ENCODE measurements around the gene BMPER.

BMPER gene

DNA sequence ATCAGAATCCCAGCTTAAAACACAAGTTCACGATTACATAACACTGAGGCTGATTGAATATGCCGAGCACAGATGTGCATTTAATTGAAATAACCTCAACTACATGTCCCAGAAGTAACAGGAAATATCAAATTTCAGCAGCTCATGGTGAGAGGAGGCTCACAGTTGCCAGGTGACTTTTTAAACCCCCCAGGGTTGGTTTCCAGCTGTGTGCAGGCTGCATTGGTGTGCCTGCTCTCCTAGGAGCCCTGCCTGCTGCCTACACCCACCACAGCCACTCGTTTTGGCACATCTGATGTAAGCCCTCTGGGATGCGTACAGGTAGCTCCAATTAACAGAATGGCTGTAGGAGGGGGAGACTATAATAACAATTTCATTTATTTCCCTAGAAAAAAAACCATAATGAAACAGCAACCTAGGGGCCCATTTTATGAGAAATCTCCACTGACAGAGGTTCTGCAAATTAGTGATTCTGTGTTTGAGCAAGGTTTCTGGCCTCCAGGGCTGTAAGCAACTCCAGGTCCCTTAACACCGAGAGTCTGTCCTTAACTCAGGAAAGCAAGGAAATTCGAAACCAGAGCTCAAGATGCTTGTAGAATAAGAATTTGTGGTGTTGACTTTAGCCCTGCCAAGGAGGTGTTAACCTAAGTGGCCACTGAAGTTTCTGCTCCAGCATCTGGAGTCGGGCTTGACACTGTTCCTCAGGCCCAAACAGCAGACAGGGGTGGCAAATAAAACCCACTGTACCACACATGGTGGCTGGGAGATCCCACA lies 161.9 kb downstream of the BMPER start:
- no peak for DNase-seq

DNA sequence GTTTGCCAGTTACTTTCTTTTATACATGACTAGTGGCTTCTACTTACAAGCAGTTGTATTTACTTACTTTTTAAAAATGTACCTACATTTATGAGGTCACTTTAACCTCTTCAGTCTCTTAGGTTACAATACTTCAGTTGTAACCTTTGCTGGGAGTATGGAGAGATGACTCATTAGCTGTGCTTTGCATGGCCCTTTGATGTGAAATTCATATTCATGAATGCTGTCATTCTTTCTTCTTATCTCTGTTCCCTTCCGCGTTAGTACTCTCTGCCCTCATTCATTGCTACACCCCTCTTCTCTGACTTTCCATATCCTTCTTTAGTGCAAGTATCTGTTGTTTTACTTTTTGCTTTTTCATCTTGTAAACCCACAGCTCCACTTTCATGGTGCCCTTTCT lies 164.3 kb downstream of the BMPER start:
- DNase-seq: no peak

DNA sequence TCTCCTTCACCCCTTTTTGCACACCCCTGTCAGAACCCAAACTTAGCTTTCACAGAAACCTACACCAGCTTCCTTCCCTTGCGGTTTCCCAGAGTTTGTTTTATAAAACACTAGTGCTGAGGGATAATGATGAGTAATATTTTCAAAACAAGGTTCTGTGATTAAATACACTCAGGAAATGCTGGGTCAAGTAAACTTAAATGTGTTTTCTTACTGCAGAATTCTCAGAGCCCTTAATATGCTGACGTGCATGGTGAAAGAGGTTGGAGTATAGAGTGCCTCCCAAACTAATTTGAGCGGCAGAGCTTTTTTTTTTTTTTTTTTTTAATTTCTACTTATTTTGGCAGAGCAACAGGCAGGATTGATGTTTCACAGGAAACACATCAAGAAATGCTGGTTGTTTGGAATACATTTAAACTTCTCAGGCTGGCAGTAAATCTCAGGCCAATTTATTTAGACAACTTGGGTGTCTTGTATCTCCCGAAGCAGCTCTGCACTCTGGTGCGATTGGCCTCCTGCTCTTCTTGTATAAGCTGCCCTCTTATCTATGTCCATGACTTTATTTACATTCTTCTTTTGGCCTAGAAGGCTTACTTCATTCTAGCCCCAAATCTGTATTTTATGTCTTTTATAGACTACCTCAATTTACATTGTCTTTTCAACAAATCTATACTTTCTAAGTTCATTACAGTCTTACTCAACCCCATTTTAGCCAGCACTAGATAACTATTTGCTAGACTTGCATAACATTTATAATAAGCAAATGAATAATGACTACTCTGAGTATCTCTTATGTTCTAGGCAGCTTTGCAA lies 165.4 kb downstream of the BMPER start:
- no peak for DNase-seq

DNA sequence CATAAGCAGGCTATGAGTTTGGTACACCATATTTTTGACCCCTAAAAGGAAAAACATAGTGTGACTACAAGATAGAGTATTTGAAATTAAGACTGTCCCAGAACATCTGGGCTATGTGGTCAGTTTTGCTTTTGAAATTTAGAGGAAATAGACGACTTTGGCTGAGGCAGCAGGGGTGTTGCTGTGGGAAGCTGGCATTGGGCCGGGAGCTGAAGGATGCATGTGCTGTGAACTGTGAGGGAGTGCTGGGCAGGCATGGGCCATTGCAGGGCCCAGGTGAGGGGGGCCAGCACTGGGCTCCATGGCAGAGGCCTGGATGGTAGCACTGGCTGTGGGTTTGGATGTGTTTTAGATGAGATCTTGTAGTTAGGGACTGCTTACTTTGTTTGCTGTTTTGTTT lies 168.3 kb downstream of the BMPER start:
- DNase-seq: no peak

DNA sequence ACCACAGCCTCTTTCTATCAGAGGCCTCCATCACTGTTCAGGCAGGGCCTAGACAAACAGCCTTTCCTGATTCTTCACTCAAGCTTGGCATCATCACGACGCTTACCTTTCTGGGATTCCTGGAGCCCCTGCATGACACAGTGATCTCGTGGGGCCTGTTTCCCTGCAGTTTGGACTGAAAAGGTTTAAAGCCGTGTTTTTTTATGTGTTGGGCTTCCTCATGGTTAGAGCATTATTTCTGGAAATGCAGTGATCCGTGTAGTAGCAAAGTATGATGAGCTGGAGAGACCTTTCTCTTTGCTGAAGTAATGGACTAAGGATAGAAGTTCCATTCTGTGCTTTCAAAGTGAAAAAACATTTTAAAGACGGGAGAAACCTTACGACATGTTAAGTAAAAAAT lies 169.1 kb downstream of the BMPER start:
- DNase-seq: no peak

DNA sequence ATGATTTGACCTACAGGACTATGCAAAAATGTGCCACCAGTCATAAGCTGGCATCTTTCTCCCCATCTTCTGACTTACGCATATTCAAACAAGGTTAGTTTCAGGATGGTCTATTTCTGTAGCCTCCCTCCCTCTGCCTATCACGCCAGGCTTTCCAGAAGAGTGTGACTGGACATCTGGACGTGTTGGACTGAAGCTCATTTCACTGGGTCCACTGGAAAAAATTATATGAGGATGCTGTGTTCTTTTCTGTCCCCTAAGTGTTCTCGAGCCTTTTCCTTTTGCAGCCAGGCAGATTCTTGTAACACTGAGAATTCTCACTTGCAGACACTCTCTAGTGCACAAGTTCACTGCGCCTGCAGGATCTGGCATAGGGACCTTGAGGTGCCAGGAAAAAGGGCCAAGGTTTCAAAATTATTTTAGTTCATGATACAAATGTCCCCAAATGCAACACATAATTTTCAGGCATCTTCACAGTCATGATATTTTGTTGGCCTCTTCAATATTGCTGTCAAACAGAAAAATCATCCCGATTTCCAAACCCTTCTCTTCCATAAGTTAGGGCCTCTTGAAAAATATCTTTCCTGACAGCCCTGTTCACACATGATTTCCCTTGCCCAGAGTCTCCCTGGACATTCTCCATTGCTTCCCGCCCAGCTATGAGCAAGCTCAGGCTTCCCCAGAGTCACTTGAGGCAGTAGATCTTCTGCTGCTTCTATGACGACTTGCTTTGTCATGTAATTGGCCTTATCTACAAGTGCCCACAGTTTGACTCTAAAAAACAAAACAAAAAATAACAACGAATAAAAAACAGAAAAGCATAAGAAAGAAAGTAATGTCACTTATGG lies 170.4 kb downstream of the BMPER start:
- no peak for DNase-seq

DNA sequence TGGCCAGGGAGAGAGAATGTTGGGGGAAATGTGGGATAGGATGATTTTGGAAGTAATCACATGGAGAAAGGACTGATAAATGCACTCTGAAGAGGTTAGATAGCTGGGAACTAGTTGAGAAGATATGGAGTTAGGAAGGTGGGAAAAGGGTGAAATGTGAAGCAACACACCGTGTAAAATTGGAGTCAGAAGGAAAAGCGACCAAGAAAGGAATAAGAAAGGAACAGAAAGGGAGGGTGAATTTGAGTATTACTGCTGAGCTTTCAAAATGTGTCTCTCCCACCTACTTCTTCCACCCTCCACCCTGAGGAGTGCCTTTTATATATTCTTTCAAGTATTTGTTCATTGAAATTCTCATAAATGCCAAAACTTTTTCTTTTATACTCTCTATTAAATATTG lies 171.8 kb downstream of the BMPER start:
- no peak for DNase-seq

DNA sequence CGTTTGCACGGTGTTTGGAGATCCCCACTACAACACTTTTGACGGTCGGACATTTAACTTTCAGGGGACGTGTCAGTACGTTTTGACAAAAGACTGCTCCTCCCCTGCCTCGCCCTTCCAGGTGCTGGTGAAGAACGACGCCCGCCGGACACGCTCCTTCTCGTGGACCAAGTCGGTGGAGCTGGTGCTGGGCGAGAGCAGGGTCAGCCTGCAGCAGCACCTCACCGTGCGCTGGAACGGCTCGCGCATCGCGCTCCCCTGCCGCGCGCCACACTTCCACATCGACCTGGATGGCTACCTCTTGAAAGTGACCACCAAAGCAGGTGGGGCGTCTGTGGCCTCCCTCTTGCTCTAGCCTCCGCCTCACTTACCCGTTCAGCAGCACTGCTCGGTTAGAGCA lies 173.5 kb downstream of the BMPER start:
- no peak for DNase-seq

DNA sequence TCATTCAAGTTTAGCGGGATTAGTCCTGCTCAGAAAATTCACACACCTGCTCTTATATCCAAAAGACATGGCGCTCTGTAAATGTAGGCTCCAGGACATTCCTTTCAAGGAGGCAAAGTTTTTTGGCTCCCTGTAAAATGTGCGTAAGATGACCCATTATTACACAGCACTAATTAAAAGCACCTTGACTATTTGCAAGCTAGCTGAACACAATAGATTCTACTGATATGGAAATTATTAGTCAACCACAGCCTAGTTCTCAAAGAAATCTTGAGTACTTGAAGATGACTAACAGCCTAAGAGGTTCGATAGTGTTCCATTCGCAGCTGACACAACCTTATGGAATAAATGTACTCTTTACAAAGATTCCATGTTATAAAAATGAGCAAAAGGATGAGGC lies 175.2 kb downstream of the BMPER start:
- DNase-seq: no peak

DNA sequence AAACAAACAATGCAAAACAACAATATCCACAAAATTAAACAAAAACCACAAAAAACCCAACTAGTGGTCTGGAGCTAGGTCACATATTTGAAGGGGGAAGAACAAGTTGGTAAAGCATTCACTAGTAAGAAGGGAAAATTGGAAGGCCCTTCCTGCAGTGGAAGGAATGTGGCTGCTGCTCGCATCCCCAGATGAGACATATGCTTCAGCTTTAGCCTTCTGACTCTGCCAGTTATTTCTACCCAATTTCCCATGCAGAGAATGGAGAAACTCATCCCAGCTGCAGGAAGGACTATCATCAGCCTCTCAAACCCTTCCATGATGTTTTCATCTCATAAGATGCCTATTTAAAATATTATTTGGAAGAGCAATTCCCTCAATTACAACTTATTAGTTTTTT lies 176.6 kb downstream of the BMPER start:
- DNase-seq: no peak

DNA sequence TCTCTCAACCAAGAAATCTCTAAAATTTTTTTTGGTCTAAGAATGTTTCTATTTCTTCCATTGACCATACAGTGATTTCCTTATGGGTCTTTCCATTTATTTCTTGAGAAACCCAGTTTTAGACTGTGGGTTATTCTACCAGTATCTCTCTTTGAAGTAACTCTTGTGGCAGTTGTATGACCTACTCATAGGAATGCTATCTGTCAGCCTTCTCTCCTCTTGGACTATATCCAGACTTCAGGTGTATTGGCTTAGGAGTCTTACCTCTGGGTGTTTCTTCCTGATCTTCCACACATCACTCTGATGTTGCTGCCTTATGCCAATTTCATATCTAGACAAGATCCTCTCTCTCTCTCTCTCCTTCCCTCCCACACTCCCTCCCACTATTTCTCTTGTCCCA lies 178.1 kb downstream of the BMPER start:
- no peak for DNase-seq

DNA sequence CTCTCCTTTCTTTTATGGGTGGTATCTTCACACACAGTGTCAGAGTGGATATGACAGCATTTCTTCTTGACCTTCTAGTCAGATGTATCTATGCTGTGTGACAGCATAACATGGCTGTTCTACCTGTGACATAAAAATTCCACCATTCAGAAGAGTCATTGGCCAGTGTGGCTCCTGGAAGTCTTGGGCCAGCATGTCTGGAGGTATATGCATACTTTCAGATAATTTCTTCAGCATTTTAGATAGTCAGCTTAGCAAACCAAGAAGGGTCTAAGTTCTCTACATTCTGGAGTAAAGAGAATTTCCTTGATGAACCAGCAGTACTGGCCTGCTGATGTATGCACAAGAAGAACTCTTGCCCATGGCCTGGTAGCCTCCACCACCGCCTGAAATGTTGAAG lies 179.3 kb downstream of the BMPER start:
- DNase-seq: no peak

DNA sequence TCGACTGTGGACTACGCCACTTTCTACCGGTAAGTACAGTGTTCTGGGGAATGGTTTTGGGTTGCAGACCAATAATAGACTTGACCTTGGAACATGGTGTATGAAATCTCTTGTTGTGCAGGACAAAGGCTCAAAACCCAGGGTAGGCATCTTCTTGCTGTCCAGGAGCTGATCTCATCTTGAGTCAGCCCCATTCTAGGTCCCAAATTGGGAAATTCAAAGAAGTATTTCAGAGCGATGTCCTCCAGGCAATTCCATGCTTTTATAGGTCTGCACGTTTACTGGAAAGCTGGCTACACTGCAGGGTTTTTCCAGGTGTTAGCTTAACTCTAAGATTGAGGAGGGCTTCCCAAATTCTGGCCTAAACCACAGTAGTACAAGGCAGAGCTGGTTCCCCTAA lies 180.7 kb downstream of the BMPER start:
- DNase-seq: no peak

DNA sequence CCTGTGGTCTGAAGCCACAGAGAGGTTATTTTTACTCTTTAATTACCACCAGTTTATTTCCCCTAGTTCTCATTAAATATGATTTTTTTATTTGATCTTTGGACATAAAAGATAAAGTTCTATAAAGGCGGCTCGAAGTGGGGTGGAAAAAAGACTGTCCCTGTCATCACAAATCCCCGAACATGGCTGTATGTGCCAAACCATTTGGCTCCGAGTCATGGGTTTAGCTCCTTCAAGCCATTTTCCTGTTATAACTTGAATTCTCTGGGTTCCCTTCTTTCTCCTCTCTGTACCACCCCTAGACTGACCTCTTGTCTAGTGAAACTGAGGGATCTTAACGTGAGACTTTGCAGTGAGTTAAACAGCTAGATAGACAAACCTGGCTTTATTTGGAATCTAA lies 181.6 kb downstream of the BMPER start:
- no peak for DNase-seq

DNA sequence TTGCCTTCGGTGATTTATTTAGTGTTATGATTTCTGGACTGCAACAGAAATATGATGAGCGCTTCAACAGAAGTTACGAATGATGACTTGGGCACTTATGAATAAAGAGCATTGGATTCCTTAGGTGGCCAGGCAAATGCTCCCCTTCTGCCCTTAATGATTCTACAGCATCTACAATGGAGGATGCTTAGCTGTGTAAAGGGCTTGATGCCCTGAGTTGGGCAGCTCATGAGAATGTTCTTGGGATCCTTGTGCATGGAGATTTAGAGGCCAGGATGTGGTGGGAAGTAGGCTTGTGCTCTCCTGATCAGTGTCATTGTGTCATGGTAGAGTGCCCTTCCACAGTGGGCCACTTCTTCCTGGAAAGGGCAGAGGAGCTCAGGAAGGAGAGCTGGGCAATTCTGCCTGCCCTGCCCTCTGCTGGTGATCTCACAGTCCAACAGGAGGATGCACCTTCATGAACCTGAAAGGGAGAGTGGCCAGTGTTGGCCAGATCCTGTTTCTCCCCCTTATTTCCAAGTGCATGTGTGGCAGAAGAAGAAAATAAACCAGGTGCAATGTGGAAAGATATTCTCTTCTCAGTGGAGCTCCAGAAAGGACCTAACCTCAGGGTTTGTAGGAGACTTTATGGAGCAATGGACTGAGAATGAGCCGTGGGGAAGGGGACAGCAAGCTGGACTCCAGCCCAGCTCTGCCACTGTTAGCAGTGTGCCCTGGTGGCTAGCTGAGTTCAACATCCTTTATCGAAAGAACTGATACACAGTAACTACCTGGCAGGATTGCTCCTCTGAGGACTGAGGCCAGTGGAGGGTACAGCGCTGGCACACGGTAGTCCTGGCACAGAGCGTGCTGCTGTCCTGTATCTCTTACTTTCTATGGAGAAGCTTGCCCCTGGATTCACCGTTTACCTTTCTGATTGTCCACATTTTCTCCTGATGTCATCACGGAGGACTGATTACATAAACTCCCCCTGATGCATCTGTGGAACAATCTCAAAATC lies 182.9 kb downstream of the BMPER start:
- no peak for DNase-seq

DNA sequence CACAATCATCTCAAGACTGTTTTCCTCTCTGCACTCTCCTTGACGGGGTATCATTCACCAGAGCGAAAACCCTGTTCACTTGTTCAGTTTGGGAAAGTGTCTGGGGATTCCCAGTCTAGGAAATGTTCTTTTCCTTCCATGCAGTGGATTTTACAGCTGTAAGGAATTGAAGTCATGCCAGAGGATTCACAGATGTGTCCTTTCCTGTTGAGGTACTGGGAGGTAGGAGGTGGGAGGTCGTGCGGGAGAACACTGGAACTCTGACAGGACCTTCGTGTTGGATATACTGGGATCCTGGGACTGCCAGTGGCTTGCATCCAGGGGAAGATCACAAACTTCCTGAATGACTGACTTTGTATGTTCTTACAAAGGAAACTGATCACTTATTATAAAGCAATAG lies 185.5 kb downstream of the BMPER start:
- no peak for DNase-seq

DNA sequence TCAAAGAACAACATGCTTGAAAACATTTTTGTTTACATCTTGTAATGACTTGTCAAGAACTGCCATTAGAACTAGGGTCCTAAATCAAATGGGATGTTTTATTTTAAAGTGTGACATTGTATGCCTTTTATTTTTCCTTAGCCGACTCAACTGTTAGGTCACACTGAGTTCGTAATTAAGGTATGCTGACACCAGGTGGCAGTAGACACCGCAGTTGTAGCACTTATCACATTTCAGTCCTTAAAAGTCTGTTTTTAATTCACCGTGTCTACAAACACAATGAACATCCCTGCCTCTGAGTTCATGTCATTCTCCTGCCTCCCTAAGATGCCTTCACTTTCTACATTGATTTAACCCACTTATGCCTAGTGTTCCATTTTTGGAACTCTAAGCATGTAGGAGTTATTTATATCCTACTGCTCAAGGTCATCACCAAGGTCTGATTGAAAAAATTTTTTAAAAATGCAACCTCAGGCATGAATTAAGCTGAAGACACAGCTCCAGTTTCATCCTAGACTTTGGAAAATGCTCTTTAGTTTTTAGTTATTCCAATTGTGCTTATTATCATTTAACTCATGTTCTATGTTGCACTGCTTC lies 186.1 kb downstream of the BMPER start:
- DNase-seq: no peak

DNA sequence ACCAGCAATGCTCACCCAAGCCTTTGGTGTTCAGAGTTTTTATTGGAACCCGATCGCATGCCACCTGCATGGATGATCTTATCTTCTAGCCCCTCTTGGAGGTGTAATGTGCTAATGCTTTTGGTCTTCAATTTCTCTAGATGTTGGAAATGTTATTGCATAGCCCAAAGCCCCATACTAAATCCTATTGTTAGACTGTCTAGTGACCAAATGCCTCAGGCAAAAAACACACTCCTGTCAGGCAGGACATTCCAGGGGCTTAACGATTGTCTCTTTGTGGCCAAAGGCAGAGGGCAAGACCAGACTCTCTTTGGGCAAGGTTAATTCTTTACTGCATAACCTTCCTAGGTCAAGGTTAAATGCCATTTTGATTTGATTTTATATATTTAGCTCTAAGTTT lies 187.9 kb downstream of the BMPER start:
- no peak for DNase-seq

DNA sequence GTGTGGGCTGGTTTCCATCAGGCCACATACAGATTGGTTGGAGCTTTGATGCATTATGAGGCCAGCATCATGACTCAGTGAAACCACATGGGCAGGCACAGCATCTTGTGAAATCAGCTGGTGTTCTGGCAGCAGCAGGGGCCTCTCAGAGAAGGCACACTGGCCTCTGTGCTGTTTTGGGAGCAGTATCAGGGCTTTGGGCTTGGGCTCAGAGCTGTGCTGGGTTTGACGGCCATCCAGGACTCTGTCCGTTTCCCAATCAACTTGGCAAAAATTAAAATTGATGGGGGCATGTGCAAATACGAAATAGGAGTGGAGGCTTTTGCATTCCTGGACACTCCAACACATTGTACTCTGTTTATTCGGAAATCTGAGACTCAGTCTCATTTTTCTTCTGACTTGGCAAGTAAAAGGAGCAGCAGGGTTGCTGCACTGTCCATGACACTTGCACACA lies 190.9 kb downstream of the BMPER start:
- DNase-seq: no peak

DNA sequence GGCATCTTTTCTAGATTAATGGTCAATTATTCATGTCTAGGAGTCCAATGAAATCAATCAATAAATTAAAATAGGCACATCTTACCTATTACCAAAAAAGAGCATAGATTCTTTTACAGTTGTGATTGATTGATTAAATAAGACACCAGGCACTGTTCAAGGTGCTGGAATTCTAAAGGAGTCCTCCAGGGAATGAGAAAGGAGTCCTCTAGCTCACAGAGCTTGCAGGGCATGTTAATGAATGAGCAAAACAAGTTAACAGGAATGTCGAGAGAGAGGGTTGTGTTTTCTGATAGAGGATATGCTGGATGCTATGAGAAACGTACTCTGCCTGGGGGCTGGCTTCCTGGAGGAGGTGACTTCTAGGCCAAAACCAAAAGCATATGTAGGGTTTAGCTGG lies 191.4 kb downstream of the BMPER start:
- DNase-seq: no peak

DNA sequence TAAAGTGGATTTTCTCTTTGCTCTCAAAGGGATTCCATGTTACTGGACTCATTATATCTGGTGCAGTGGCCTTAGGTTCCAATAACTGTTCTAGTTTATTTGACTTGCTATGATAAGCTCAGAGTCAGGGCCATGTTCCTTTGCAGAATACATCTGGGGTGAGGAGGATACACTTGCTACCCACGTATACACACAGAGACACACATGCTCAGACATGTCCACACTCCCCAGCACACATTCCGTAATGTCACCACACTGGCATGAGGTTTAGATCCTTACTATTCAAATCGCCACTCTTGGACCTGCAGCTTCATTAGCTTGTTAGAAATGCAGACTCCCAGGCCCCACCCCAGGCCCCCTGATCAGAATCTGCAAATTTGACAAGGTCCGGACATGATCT lies 195.3 kb downstream of the BMPER start:
- no peak for DNase-seq

DNA sequence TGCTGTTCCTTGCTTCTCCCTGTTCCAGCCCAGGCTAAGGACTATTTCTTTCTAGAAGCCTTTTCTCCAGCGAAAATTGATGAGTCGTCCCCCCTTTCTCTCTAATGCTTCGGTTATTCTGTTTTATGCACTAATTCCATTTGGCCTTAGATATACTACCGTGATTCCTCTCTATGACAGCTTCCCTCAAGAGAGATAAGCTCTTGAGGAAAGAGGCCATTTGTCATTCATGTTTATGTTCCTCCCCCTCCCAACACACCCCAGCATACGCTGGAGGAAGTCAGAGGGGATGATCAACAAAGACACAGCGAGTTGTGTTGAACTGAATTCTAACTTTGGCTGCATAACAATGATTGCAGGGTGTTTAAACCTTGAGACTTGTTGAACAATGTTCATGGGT lies 198.8 kb downstream of the BMPER start:
- DNase-seq: no peak

Data from NCI-H1436 treated with DMSO at 0.1 percent for 48 hours (cell line).